Hindlimb muscle (tissue), 1 donor: ENCODE data around the gene KRT4. TPM values are rescaled to one million over a fixed set of nuclear protein-coding genes. Genes with fewer than 3 reads are reported as not detected.
"Not testable (repeated sequence)": the region's sequence is repeated elsewhere in the genome, so short reads cannot be mapped to it uniquely, and the experiment has no call there.

Experiments used
- DNase-seq: peaks from one replicate; pipeline ENCODE4 v3.0.0-alpha.2; 2013
- polyA plus RNA-seq: library from polyadenylated mRNA; unstranded; fragments of 120-200 nt; gene quantifications from one replicate; pipeline ENCODE4 v1.2.1, GENCODE V29; 2013; ENCODE audit not compliant: insufficient read length

The KRT4 gene
- polyA plus RNA-seq, 1 donor, result not detected

DNA sequence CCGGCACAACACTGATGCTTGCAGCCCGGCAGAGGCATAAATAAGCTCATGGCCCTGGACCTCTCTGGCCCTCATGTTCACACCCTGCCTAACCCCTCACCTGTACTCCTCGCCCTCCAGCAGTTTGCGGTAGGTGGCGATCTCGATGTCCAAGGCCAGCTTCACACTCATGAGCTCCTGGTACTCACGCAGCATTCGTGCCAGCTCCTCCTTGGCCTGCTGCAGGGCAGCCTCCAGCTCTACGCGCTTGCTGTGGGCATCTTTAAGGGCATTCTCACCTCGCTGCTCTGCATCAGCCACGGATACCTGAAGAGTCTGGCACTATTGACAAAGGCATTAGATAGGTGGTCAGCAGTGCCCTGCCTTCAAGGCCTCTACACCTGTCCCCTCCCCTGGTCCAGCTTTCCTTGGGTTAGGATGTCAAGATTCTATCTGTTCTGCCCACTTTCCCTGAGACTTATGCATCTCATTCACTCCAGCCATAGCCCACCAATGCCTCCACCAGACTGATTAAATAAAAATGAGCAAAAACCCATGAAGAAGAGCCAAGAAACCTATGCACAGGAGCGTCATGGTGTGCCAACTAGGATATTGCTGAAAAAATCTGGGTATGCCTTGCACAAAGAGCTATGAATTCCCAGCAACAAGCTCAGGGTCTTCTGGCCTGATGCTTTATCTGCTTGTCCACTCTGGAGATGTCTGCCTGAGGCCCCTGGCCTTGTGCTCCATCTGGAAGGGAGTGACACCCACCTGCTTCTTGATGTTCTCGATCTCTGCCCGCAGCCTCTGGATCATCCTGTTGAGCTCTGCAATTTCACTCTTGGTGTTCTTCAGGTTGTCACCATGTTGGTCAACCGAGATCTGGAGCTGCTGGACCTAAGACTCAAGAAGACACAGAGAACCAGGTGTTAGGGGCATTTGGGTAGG lies 6.1 kb downstream of the KRT4 start:
- DNase-seq, result no peak

DNA sequence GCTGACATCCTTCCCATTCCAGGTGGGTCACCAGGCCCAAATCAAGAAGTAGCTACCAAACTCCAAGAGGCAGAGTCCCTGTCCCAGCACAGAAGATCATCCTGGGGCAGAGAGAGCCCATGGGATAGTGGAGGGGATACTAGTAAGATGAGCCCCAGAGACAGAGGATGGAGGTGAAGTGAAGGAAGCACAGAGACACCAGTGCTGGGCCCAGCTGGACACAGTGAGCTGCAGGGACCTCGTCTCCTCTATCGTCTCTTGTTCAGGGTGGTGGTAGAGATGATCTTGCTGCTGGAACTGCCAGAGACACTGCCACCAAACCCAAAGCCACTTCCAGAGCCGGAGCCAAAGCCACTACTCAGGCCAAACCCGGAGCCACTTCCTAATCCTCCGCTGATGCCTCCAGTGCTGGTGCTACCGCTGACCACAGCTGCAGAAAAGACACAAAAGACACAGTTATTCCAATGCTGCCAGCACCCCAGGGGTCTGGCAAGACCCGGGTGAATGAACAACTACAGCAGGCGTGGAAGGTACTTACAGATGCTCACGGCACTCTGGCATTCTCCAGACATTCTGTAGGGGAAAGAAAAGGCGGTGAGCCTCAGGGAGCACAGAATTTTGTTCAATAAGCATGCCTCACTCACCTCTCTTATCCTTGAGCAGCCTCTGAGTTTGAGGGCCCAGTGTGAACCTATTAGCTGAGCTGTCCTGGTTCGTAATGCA lies 6.9 kb downstream of the KRT4 start:
- no peak for DNase-seq

DNA sequence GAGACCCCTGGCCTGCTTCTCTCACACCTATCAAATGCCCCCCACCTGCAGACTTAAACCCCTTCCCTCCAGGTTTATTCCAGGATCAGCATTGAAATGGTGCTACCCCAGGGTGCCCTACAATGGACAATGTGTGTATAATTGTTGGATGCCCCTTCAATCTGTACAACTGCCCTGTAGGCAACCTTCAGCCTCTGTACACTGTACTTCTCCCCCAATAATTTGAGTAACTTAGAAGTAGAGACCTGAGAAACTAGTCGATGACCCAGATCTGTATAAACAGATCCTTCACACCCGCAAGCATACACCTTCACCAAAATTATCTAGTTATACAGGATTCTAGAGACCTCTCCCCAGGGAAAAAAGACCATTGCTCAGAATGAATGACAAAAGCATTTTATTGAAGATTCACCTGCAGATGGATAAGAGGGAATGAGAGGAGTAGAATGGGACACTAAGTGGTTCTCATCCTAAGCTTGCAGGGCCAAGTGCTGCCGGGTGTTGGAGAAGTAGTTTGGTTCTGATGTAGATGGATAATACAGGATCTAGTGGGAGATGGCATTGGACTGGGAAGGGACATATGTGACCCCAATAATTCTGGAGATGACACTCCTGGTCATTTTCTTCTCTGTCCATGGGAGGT lies 7.6 kb downstream of the KRT4 start:
- DNase-seq, result no peak

DNA sequence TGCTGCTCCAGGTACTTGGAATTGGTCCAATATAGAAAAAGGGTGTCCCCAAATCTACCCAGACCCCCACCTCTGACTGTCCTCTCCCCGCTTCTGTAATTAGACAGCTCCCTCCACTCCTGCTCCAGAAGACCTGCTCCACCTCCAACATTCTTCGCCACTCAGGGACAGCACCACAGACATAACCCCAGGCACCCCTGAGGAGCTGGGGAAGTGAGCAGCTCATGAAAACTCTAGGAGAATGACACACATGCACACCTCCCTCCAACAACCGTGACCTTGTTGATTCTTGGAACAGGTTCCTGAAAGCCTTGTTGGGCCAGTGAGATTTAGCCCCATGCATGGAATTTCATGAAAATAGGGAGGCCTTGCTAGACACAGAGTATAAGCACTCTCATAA lies 8.2 kb downstream of the KRT4 start:
- DNase-seq, result no peak

DNA sequence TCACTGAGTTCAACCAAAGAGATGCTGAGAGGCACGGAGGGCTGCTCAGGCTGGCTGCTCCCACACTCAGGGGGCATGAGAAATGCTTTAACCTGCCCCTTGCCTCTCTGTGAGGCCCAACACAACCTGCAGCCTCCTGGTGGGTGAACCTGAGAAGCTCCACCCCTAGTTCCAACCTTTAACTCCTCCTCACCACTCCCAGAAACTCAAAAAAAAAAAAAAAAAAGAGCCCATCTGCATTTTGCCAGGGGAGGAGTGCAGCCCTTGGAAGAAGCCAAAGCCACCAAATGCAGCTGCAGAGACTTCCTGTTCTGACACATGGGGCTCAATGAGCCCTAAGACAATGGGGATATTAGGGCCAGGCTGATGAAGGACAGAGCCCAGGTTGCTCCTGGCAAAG lies 8.9 kb downstream of the KRT4 start:
- DNase-seq, result no peak

- no peak for DNase-seq
Measured at GRCh38 chr12:52802442-52802841, 11.5 kb downstream of the KRT4 start.

- DNase-seq, result no peak
Measured at GRCh38 chr12:52801773-52802172, 12.1 kb downstream of the KRT4 start.

DNA sequence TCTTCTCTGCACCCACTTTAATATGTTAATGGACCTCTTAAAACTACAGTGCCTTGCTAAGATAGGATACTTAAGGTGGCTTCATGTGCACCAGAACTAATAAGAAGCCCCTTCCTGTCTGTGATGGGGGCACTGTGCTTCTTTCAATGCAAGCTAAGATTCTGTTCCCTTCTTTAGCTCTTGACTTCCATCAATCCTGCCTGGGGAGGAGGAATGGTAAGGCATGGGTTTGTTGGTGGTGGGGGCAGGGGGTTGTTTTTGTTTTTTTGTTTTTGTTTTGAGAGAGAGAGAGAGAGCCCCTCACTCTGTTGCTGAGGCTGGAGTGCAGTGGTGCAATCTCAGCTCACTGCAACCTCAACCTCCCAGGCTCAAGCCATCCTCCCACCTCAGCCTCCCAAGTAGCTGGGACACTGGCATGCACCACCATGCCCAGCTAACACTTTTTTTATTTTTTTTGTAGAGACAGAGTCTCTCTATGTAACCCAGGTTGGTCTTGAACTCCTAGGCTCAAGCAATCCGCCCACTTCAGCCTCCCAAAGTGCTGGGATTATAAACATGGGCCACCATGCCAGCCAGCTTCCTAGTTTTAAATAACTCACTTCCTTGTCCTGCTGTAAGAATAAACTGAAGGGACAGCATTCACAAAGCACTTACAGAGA lies 13.5 kb downstream of the KRT4 start:
- DNase-seq, result no peak

- no peak for DNase-seq
Measured at GRCh38 chr12:52799505-52800211, 14.3 kb downstream of the KRT4 start.

DNA sequence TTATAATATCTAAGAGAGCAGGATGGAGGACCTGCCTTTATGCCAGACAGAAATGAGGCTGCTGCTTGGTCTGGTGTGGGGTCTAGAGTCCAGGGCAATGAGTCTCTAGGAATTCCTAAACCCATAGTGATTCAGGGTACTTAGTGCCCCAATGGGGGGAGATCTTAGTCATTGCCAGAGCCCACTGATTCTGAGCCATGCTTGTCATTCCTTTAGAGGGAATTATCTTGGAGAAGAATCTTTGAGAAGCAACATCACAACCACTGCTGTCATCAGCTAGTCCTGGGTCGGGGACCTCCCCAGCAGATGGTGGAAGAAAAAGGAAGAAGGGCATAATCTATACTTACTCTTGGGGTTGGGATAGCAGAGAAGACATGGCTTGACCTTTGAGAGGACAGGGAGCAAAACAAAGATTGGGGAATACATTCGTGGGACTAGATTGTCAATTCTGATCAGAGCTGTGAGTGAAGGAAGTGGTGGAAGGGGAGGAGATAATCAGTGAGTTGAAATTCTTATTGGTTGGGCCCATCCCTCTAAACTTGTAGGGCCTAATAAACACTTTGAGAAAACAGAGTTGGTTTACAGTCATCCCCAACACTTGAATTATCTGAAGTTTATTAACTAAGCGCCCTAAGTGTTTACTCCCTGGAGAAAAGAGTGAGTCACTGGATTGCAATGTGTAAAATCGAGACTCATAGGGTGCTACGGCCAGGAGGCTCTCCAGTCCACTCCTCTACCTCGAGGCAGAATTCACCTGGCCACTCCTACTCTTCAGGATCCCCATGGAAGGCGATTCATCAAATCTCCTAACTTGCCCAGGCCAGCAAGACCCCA lies 15.0 kb downstream of the KRT4 start:
- no peak for DNase-seq

- no peak for DNase-seq
Measured at GRCh38 chr12:52798003-52798670, 15.8 kb downstream of the KRT4 start.

DNA sequence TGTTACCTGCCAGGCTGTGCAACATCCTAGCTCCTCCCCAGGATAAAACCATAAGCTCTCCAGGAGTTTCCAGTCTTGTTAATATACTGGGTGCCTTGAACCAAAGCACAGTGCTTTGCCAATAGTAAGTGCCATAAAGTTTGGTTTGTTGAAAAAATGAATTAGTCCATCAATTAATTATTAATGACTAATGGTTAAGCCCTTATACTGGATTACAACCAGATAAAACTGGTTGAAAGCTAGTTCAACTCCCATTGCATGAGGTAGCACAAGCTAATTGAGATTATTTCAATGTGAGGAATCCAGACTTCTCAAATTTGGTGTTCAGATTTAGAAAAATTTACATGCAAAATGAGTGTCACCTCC lies 16.4 kb downstream of the KRT4 start:
- no peak for DNase-seq

DNA sequence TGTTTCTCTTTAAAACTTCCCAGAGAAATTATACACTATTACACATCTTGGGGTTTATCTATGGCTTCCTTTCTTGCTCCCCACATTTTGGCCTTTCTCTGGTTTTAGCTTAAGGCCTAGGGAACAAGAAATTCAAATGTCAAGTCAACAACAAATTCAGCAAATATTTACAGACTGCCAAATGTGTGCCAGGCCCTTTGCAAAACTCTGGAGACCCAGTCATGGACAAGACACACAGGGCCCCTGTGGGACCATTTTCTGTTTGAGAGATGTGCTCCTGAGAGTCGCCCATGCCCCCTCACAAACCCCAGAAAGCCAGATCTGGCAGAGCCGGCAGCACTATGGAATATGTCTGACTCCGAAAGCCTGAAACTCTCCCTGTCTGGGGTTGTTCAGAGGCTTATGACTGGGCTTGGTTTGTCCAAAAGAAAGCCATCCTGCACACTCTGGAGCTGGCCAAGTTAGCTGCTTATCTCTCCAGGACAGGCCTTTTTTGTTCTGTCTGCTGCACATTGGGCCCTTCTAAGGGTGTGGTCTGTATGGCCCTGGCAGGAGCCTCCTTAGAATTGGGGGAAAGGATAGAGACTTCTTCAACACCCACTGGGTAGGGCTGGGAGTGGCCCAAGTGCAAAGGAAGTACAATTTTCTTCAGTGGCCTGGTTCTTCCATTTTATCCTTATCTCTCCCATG lies 16.9 kb downstream of the KRT4 start:
- no peak for DNase-seq

DNA sequence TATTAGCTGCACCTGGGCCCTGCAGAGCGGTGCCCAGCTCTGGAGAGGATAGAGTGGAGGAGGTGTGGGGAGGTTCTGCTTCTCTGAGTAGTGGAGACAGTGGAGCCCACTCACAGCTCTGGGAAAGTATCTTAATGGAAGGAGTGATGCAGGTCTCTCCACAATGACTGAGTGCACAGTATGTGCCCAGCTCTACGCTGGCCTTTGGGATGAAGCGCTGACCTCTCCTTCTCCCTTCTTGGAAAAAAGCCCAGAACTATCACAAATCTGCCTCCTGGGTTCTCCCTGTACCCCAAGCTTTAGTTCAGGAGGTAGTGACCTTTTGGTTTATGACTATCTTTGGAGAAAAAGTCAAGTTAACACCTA lies 17.5 kb downstream of the KRT4 start:
- DNase-seq, result no peak

DNA sequence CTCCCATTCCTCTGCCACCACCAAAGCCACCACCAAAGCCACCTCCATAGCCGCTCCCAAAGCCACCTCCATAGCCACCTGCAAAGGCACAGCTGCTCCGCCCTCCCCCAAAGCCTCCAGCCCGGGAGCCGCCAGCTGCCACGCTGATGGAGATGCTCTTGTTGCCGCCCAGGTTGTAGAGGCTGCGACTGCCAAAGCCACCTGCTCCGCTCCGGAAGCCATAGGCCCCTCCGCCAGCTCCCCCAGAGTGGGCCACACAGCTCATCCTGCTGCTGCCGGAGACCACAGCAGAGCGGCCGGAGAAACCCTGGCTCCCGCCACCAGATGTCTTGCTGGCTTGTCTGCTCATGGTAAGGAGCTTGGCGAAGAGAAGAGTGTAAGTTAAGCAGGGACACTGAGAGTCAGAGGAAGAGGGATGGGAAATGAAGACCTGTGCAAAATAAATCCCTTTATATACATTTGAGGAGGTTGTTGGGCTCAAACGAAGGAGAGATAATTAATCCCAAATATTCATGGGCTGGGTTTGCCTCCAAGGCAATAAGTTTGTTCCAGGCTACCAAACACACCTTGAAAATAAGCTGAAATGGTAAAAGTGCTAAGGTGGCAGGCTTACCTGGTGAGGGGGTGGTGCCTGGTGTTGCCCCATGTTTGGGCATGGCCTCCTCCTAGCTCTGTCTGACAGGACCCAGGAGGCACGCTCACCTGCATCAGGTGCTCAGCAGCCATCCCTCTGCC lies 18.1 kb downstream of the KRT4 start, which contains the start of gene KRT3:
Gene KRT3, minus strand, starts transcription at position 424 of the 735 bp plus-strand sequence. Its CDS starts 75 bp downstream, at position 349.
- no peak for DNase-seq

GRCh38 chr12:52795332-52795674 lies 18.6 kb downstream of the KRT4 start:
- DNase-seq, result not testable (repeated sequence)

- DNase-seq, result no peak
Measured at GRCh38 chr12:52794479-52795331, 19.2 kb downstream of the KRT4 start.
